Medulla oblongata (tissue), 1 donor: ENCODE measurements around the gene ARHGAP44.
"Not testable (repeated sequence)": the region's sequence is repeated elsewhere in the genome, so short reads cannot be mapped to it uniquely, and the experiment has no call there.

ENCODE experiments used
- DNase-seq: peaks from one replicate; pipeline ENCODE4 v3.0.0-alpha.2; 2015; ENCODE audit errors: extremely low spot score

The ARHGAP44 gene

GRCh38 chr17:12821376-12821940, 32.2 kb downstream of the ARHGAP44 start:
- no peak for DNase-seq

GRCh38 chr17:12826431-12826830, 37.1 kb downstream of the ARHGAP44 start:
- no peak for DNase-seq

- DNase-seq, result no peak
Observed at GRCh38 chr17:12830777-12831247, 41.5 kb downstream of the ARHGAP44 start.

- no peak for DNase-seq
Observed at GRCh38 chr17:12831839-12832238, 42.5 kb downstream of the ARHGAP44 start.

GRCh38 chr17:12839042-12839441, 49.7 kb downstream of the ARHGAP44 start:
- DNase-seq, result no peak

GRCh38 chr17:12842936-12843335, 53.6 kb downstream of the ARHGAP44 start:
- DNase-seq, result no peak

- no peak for DNase-seq
Observed at GRCh38 chr17:12850996-12851395, 61.7 kb downstream of the ARHGAP44 start.

GRCh38 chr17:12851901-12852435, 62.7 kb downstream of the ARHGAP44 start:
- DNase-seq, result no peak

GRCh38 chr17:12853921-12854320, 64.6 kb downstream of the ARHGAP44 start:
- no peak for DNase-seq

- no peak for DNase-seq
Observed at GRCh38 chr17:12856416-12856815, 67.1 kb downstream of the ARHGAP44 start.

- DNase-seq, result no peak
Observed at GRCh38 chr17:12857592-12857991, 68.3 kb downstream of the ARHGAP44 start.

GRCh38 chr17:12859520-12859919, 70.2 kb downstream of the ARHGAP44 start:
- no peak for DNase-seq

- DNase-seq, result no peak
Observed at GRCh38 chr17:12865769-12866168, 76.5 kb downstream of the ARHGAP44 start.

- no peak for DNase-seq
Observed at GRCh38 chr17:12866244-12866643, 76.9 kb downstream of the ARHGAP44 start.

- DNase-seq, result no peak
Observed at GRCh38 chr17:12867726-12868125, 78.4 kb downstream of the ARHGAP44 start.

GRCh38 chr17:12873415-12874125, 84.3 kb downstream of the ARHGAP44 start:
- DNase-seq, result not testable (repeated sequence)

GRCh38 chr17:12877953-12878669, 88.8 kb downstream of the ARHGAP44 start:
- DNase-seq, result no peak

GRCh38 chr17:12879096-12879495, 89.8 kb downstream of the ARHGAP44 start:
- not testable (repeated sequence) for DNase-seq

- no peak for DNase-seq
Observed at GRCh38 chr17:12883472-12883871, 94.2 kb downstream of the ARHGAP44 start.

GRCh38 chr17:12887088-12887487, 97.8 kb downstream of the ARHGAP44 start:
- no peak for DNase-seq

- DNase-seq, result no peak
Observed at GRCh38 chr17:12896180-12896785, 107.0 kb downstream of the ARHGAP44 start.

GRCh38 chr17:12898110-12898509, 108.8 kb downstream of the ARHGAP44 start:
- DNase-seq, result no peak
